C4-2B (cell line): Measurements from ENCODE around the gene FSTL5.
"Not testable (repeated sequence)": the region's sequence is repeated elsewhere in the genome, so short reads cannot be mapped to it uniquely, and the experiment has no call there.

Experiments
- H3K27ac ChIP-seq: fragments of 450-650 bp; 2 replicates; pipeline ENCODE4 v1.5.1; 2017
- ZFX ChIP-seq: fragments of 450-650 bp; IDR thresholded peaks from 2 replicates; pipeline ENCODE4 v1.6.1; 2017
- TF ChIP-seq, protein P1 (sequence below): fragments of 450-650 bp; conservative IDR thresholded peaks from 2 replicates; pipeline ENCODE4 v1.5.1; 2017; ENCODE audit warnings: mild to moderate bottlenecking

The FSTL5 gene

DNA sequence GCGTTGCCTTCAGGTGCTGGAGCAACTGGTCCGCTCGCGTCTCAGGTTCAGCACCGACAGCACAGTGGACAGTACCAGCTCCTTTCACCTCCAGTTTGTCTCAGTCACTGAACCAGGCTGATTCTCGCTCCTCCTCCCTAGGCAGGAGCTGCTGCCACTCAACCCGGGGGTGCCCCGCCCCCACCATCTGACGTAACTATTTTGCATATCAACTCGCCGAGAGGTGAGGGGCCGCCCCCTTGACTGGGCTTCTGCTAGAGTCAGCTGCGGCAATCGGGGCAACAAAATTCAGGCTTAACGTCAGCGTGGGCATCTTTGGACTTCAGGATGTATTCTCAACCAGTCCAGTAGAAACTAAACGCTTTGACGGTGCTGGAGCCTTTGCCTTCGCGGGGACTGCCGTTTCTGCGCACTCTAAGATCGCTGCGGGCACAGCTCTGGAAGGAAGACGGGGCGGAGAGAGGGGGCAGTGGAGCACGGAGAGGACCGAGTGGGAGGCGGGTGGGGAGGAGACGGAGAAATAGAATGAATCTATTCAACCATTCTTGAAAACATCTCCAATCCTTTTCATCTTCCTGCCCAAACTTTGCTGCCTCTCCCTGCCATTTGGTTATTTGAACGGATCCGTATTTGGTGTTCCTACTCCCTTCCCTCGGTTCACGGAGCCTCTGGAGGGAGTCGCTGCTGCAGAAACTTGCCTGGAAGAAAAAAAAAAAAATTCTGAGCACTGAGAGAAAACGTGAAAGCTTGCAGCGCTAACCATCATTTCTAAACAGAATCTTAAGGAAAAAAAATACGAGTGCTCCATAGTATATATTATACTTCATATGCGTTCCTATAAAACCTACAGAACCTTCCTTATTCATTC, at the start of gene FSTL5:
Gene FSTL5, minus strand, starts transcription at position 109 of the 868 bp plus-strand sequence. CDS start 52,604 bp downstream, outside the sequence.
- no peak within 1 kb of the TSS for H3K27ac ChIP-seq
- no peak for TF ChIP-seq ZFX

GRCh38 chr4:162209706-162210105, 45.9 kb upstream of the FSTL5 start:
- H3K27ac ChIP-seq: no peak overlapping the region
- no peak for TF ChIP-seq ZFX
- TF ChIP-seq, protein P1, sequence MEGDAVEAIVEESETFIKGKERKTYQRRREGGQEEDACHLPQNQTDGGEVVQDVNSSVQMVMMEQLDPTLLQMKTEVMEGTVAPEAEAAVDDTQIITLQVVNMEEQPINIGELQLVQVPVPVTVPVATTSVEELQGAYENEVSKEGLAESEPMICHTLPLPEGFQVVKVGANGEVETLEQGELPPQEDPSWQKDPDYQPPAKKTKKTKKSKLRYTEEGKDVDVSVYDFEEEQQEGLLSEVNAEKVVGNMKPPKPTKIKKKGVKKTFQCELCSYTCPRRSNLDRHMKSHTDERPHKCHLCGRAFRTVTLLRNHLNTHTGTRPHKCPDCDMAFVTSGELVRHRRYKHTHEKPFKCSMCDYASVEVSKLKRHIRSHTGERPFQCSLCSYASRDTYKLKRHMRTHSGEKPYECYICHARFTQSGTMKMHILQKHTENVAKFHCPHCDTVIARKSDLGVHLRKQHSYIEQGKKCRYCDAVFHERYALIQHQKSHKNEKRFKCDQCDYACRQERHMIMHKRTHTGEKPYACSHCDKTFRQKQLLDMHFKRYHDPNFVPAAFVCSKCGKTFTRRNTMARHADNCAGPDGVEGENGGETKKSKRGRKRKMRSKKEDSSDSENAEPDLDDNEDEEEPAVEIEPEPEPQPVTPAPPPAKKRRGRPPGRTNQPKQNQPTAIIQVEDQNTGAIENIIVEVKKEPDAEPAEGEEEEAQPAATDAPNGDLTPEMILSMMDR: no peak

GRCh38 chr4:162203478-162203877, 39.7 kb upstream of the FSTL5 start:
- H3K27ac ChIP-seq: not testable (repeated sequence)

DNA sequence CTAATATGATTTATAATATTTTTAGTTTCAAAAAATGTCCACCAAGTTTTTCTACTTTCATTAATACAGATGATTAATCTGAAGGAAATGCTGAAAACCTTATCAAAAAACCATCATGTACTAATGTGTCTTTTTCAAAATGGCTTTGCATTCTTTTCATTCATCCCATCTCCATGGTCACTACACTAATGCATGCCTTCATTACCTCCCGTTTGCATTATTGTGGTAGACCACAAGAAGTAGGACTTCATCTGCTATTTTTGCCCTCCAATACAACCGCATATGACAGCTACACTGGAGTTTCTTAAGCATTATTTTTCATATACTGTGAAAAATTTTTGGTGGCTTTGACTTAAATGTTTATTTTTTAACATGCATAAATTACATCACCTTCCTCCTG, 37.9 kb upstream of the FSTL5 start:
- no peak overlapping the region for H3K27ac ChIP-seq
- TF ChIP-seq, protein P1: no peak
- TF ChIP-seq ZFX: no peak

GRCh38 chr4:162170509-162170908, 6.7 kb upstream of the FSTL5 start:
- TF ChIP-seq, protein P1: no peak
- no peak for TF ChIP-seq ZFX

GRCh38 chr4:162164906-162165510, 1.2 kb upstream of the FSTL5 start:
- TF ChIP-seq, protein P1: no peak
- TF ChIP-seq ZFX: no peak
- no peak overlapping the region for H3K27ac ChIP-seq

More at GRCh38 chr4:162170509-162170908, 6.7 kb upstream of the FSTL5 start:
- no peak overlapping the region for H3K27ac ChIP-seq

DNA sequence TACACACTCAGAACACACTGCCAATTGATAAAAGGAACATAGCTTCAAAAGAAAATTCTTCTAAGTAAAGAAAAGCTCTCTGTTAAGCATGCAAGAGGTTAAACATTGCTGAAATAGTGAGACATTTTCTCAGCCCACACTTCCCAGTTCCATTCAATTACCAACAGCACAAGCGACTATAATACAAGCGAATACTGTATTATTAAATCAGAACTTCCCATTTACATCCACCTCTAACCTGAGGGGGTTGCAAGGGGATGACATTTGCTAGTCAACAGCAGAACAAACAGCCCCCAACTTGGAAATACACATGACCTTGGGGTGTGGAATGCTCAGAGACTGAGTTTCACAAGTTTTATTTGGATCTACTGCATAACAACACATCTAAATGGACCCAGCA, 1.1 kb downstream of the FSTL5 start:
- H3K27ac ChIP-seq: no peak overlapping the region
- TF ChIP-seq, protein P1: no peak
- TF ChIP-seq ZFX: no peak

- H3K27ac ChIP-seq: no peak overlapping the region
- no peak for TF ChIP-seq ZFX
- TF ChIP-seq, protein P1: no peak
Observed at GRCh38 chr4:162157241-162157640, 6.6 kb downstream of the FSTL5 start.
